ENCODE results near the gene ZNF574.
"Not testable (repeated sequence)": the region's sequence is repeated elsewhere in the genome, so short reads cannot be mapped to it uniquely, and the experiment has no call there.

The ZNF574 gene

GRCh38 chr19:42075616-42076379 lies at the start of gene ZNF574:
TSS of gene ZNF574 (plus strand) at chr19:42076166. CDS start at chr19:42078607, 2,441 bp downstream.
- peak; percentile 97 for DNase-seq (ENCODE audit: low spot score)

- peak; percentile 84 for DNase-seq (ENCODE audit: low spot score)
Observed at GRCh38 chr19:42028304-42029216, 47.4 kb upstream of the ZNF574 start.

GRCh38 chr19:42030645-42031440 lies 45.1 kb upstream of the ZNF574 start:
- DNase-seq (ENCODE audit: low spot score), result no peak

GRCh38 chr19:42032431-42032830 lies 43.5 kb upstream of the ZNF574 start:
- peak; percentile 71 for DNase-seq (ENCODE audit: low spot score)

- no peak for DNase-seq (ENCODE audit: low spot score)
Observed at GRCh38 chr19:42033413-42033812, 42.6 kb upstream of the ZNF574 start.

- DNase-seq (ENCODE audit: low spot score), result peak; percentile 85
Observed at GRCh38 chr19:42034640-42035391, 41.1 kb upstream of the ZNF574 start.

GRCh38 chr19:42037649-42038048 lies 38.3 kb upstream of the ZNF574 start:
- no peak for DNase-seq (ENCODE audit: low spot score)

- DNase-seq (ENCODE audit: low spot score), result no peak
Observed at GRCh38 chr19:42038666-42039065, 37.3 kb upstream of the ZNF574 start.

GRCh38 chr19:42040031-42040430 lies 35.9 kb upstream of the ZNF574 start:
- no peak for DNase-seq (ENCODE audit: low spot score)

GRCh38 chr19:42040491-42040890 lies 35.5 kb upstream of the ZNF574 start:
- not testable (repeated sequence) for DNase-seq (ENCODE audit: low spot score)

GRCh38 chr19:42042455-42043170 lies 33.4 kb upstream of the ZNF574 start:
- no peak for DNase-seq (ENCODE audit: low spot score)

GRCh38 chr19:42045575-42045974 lies 30.4 kb upstream of the ZNF574 start:
- DNase-seq (ENCODE audit: low spot score), result no peak

GRCh38 chr19:42048992-42049391 lies 27.0 kb upstream of the ZNF574 start:
- no peak for DNase-seq (ENCODE audit: low spot score)

- no peak for DNase-seq (ENCODE audit: low spot score)
Observed at GRCh38 chr19:42051166-42052115, 24.5 kb upstream of the ZNF574 start.

GRCh38 chr19:42052241-42052863 lies 23.6 kb upstream of the ZNF574 start:
- no peak for DNase-seq (ENCODE audit: low spot score)

GRCh38 chr19:42053037-42053935 lies 22.7 kb upstream of the ZNF574 start:
- DNase-seq (ENCODE audit: low spot score), result no peak

GRCh38 chr19:42054205-42054604 lies 21.8 kb upstream of the ZNF574 start:
- DNase-seq (ENCODE audit: low spot score), result no peak

- DNase-seq (ENCODE audit: low spot score), result no peak
Observed at GRCh38 chr19:42057846-42058245, 18.1 kb upstream of the ZNF574 start.

All from iPS-NIHi11 (cell line).